ENCODE measurements around the gene PINK1.

- TF ChIP-seq CTCF (conservative IDR thresholded peaks at IDR 0.05) (no peak), EZH2 (IDR thresholded peaks at IDR 0.05; ENCODE audit: low read depth) (no peak)
Measured at GRCh38 chr1:20689645-20690056, 56.4 kb downstream of the PINK1 start.
